ENCODE results near the gene FAM83E.

- TF ChIP-seq, protein P1, sequence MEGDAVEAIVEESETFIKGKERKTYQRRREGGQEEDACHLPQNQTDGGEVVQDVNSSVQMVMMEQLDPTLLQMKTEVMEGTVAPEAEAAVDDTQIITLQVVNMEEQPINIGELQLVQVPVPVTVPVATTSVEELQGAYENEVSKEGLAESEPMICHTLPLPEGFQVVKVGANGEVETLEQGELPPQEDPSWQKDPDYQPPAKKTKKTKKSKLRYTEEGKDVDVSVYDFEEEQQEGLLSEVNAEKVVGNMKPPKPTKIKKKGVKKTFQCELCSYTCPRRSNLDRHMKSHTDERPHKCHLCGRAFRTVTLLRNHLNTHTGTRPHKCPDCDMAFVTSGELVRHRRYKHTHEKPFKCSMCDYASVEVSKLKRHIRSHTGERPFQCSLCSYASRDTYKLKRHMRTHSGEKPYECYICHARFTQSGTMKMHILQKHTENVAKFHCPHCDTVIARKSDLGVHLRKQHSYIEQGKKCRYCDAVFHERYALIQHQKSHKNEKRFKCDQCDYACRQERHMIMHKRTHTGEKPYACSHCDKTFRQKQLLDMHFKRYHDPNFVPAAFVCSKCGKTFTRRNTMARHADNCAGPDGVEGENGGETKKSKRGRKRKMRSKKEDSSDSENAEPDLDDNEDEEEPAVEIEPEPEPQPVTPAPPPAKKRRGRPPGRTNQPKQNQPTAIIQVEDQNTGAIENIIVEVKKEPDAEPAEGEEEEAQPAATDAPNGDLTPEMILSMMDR (IDR thresholded peaks at IDR 0.05) = no peak
- TF ChIP-seq POLR2AphosphoS5 (IDR thresholded peaks at IDR 0.05) = no peak
- no peak for TF ChIP-seq POLR2A (IDR thresholded peaks at IDR 0.05)
- TF ChIP-seq EP300 (IDR thresholded peaks at IDR 0.05) = no peak
Measured at GRCh38 chr19:48578891-48579290, 36.0 kb downstream of the FAM83E start.

Data from upper lobe of left lung (tissue), 4 donors.